A549 (cell line): ENCODE measurements around the gene TTC28.

Source experiments
- BHLHE40 ChIP-seq: IDR thresholded peaks from 2 replicates; pipeline ENCODE4 v1.6.1; 2012; ENCODE audit warnings: low read depth, low read length, inconsistent platforms
- RFX5 ChIP-seq: fragments of 450-650 bp; IDR thresholded peaks from 2 replicates; pipeline ENCODE4 v1.7.1; 2014; ENCODE audit warnings: antibody characterized with exemption, mild to moderate bottlenecking, moderate library complexity
- TF ChIP-seq, protein P1 (sequence below): fragments of >200 bp; sonication (Bioruptor Twin); formaldehyde crosslinking; IDR thresholded peaks from 3 replicates; pipeline ENCODE4 v1.5.1; 2016
- TF ChIP-seq, protein P2 (sequence below): fragments of 200-600 bp; sonication (generic); IDR thresholded peaks from 2 replicates; pipeline ENCODE4 v1.6.1; 2016; ENCODE audit warnings: antibody characterized with exemption, mild to moderate bottlenecking, moderate library complexity

GRCh38 chr22:28398981-28399380 is 280.7 kb downstream of the TTC28 start:
- TF ChIP-seq, protein P1, sequence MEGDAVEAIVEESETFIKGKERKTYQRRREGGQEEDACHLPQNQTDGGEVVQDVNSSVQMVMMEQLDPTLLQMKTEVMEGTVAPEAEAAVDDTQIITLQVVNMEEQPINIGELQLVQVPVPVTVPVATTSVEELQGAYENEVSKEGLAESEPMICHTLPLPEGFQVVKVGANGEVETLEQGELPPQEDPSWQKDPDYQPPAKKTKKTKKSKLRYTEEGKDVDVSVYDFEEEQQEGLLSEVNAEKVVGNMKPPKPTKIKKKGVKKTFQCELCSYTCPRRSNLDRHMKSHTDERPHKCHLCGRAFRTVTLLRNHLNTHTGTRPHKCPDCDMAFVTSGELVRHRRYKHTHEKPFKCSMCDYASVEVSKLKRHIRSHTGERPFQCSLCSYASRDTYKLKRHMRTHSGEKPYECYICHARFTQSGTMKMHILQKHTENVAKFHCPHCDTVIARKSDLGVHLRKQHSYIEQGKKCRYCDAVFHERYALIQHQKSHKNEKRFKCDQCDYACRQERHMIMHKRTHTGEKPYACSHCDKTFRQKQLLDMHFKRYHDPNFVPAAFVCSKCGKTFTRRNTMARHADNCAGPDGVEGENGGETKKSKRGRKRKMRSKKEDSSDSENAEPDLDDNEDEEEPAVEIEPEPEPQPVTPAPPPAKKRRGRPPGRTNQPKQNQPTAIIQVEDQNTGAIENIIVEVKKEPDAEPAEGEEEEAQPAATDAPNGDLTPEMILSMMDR: no peak
- TF ChIP-seq RFX5: no peak
- TF ChIP-seq, protein P2, sequence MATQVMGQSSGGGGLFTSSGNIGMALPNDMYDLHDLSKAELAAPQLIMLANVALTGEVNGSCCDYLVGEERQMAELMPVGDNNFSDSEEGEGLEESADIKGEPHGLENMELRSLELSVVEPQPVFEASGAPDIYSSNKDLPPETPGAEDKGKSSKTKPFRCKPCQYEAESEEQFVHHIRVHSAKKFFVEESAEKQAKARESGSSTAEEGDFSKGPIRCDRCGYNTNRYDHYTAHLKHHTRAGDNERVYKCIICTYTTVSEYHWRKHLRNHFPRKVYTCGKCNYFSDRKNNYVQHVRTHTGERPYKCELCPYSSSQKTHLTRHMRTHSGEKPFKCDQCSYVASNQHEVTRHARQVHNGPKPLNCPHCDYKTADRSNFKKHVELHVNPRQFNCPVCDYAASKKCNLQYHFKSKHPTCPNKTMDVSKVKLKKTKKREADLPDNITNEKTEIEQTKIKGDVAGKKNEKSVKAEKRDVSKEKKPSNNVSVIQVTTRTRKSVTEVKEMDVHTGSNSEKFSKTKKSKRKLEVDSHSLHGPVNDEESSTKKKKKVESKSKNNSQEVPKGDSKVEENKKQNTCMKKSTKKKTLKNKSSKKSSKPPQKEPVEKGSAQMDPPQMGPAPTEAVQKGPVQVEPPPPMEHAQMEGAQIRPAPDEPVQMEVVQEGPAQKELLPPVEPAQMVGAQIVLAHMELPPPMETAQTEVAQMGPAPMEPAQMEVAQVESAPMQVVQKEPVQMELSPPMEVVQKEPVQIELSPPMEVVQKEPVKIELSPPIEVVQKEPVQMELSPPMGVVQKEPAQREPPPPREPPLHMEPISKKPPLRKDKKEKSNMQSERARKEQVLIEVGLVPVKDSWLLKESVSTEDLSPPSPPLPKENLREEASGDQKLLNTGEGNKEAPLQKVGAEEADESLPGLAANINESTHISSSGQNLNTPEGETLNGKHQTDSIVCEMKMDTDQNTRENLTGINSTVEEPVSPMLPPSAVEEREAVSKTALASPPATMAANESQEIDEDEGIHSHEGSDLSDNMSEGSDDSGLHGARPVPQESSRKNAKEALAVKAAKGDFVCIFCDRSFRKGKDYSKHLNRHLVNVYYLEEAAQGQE: no peak
- no peak for TF ChIP-seq BHLHE40
